Ishikawa (cell line): ENCODE measurements around the gene NEUROG3.

Experiments used
- EGR1 ChIP-seq: IDR thresholded peaks from 2 replicates; pipeline ENCODE4 v1.6.1; 2012
- EP300 ChIP-seq: IDR thresholded peaks from 2 replicates; pipeline ENCODE4 v1.6.1; 2012; ENCODE audit warnings: borderline replicate concordance
- FOXM1 ChIP-seq: IDR thresholded peaks from 2 replicates; pipeline ENCODE4 v1.6.1; 2012; ENCODE audit warnings: low read depth, borderline replicate concordance
- RAD21 ChIP-seq: IDR thresholded peaks from 2 replicates; pipeline ENCODE4 v1.6.1; 2012; ENCODE audit warnings: low read depth
- TAF1 ChIP-seq: IDR thresholded peaks from 2 replicates; pipeline ENCODE4 v1.6.1; 2012; ENCODE audit warnings: low read depth, mild to moderate bottlenecking
- TCF12 ChIP-seq: IDR thresholded peaks from 2 replicates; pipeline ENCODE4 v1.6.1; 2012; ENCODE audit warnings: low read depth
- TEAD4 ChIP-seq: IDR thresholded peaks from 2 replicates; pipeline ENCODE4 v1.6.1; 2012
- YY1 ChIP-seq: IDR thresholded peaks from 2 replicates; pipeline ENCODE4 v1.6.1; 2012; ENCODE audit warnings: low read depth
- ZBTB7A ChIP-seq: IDR thresholded peaks from 2 replicates; pipeline ENCODE4 v1.6.1; 2012; ENCODE audit warnings: low read depth
- TF ChIP-seq, protein P1 (sequence below): IDR thresholded peaks from 2 replicates; pipeline ENCODE4 v1.6.1; 2012
- TF ChIP-seq, protein P2 (sequence below): IDR thresholded peaks from 2 replicates; pipeline ENCODE4 v1.6.1; 2012; ENCODE audit warnings: low read depth, mild to moderate bottlenecking
- TF ChIP-seq, protein P3 (sequence below): IDR thresholded peaks from 2 replicates; pipeline ENCODE4 v1.6.1; 2012

DNA sequence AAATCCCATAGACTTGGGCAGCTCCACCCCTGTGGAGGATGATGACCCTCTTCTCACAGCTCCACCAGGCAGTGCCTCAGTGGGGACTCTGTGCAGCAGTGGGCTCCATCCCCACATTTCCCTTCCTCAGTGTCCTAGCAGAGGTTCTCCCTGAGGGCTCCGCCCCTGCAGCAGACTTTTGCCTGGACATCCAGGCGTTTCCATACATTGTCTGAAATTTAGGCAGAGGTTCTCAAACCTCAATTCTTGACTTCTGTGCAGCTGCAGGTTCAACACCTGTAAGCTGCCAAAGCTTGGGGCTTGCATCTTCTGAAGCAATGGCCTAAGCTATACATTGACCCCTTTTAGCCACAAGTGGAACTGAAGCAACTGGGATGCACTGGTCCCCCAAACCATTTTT, 31.8 kb downstream of the NEUROG3 start:
- TF ChIP-seq, protein P1, sequence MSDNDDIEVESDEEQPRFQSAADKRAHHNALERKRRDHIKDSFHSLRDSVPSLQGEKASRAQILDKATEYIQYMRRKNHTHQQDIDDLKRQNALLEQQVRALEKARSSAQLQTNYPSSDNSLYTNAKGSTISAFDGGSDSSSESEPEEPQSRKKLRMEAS = no peak
- TF ChIP-seq, protein P2, sequence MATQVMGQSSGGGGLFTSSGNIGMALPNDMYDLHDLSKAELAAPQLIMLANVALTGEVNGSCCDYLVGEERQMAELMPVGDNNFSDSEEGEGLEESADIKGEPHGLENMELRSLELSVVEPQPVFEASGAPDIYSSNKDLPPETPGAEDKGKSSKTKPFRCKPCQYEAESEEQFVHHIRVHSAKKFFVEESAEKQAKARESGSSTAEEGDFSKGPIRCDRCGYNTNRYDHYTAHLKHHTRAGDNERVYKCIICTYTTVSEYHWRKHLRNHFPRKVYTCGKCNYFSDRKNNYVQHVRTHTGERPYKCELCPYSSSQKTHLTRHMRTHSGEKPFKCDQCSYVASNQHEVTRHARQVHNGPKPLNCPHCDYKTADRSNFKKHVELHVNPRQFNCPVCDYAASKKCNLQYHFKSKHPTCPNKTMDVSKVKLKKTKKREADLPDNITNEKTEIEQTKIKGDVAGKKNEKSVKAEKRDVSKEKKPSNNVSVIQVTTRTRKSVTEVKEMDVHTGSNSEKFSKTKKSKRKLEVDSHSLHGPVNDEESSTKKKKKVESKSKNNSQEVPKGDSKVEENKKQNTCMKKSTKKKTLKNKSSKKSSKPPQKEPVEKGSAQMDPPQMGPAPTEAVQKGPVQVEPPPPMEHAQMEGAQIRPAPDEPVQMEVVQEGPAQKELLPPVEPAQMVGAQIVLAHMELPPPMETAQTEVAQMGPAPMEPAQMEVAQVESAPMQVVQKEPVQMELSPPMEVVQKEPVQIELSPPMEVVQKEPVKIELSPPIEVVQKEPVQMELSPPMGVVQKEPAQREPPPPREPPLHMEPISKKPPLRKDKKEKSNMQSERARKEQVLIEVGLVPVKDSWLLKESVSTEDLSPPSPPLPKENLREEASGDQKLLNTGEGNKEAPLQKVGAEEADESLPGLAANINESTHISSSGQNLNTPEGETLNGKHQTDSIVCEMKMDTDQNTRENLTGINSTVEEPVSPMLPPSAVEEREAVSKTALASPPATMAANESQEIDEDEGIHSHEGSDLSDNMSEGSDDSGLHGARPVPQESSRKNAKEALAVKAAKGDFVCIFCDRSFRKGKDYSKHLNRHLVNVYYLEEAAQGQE = no peak
- TF ChIP-seq TCF12 (no peak), YY1 (no peak), RAD21 (no peak), FOXM1 (no peak), ZBTB7A (no peak), TAF1 (no peak), EP300 (no peak), EGR1 (no peak), TEAD4 (no peak)
- TF ChIP-seq, protein P3, sequence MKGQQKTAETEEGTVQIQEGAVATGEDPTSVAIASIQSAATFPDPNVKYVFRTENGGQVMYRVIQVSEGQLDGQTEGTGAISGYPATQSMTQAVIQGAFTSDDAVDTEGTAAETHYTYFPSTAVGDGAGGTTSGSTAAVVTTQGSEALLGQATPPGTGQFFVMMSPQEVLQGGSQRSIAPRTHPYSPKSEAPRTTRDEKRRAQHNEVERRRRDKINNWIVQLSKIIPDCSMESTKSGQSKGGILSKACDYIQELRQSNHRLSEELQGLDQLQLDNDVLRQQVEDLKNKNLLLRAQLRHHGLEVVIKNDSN = no peak
